ENCODE measurements around the gene CFAP68.

GRCh38 chr11:111926505-111927391 lies 47.4 kb downstream of the CFAP68 start:
- no peak for TF ChIP-seq PTBP1 (IDR thresholded peaks at IDR 0.05; ENCODE audit: low read depth, low read length, poor library complexity, severe bottlenecking)
- TF ChIP-seq SNAPC5 (CRISPR knock-in tag; IDR thresholded peaks at IDR 0.05; ENCODE audit: borderline replicate concordance): peak; percentile 29; the same call in 1 of the 2 replicates
- TF ChIP-seq ZNF558 (CRISPR knock-in tag; IDR thresholded peaks at IDR 0.05; ENCODE audit: borderline replicate concordance): 0 out of 2 replicates have a peak, but pooled peaks have one; percentile 24
- TF ChIP-seq, protein P1, sequence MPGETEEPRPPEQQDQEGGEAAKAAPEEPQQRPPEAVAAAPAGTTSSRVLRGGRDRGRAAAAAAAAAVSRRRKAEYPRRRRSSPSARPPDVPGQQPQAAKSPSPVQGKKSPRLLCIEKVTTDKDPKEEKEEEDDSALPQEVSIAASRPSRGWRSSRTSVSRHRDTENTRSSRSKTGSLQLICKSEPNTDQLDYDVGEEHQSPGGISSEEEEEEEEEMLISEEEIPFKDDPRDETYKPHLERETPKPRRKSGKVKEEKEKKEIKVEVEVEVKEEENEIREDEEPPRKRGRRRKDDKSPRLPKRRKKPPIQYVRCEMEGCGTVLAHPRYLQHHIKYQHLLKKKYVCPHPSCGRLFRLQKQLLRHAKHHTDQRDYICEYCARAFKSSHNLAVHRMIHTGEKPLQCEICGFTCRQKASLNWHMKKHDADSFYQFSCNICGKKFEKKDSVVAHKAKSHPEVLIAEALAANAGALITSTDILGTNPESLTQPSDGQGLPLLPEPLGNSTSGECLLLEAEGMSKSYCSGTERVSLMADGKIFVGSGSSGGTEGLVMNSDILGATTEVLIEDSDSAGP (CRISPR knock-in tag; IDR thresholded peaks at IDR 0.05; ENCODE audit: borderline replicate concordance): peak; percentile 36
- TF ChIP-seq, protein P2, sequence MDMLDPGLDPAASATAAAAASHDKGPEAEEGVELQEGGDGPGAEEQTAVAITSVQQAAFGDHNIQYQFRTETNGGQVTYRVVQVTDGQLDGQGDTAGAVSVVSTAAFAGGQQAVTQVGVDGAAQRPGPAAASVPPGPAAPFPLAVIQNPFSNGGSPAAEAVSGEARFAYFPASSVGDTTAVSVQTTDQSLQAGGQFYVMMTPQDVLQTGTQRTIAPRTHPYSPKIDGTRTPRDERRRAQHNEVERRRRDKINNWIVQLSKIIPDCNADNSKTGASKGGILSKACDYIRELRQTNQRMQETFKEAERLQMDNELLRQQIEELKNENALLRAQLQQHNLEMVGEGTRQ (IDR thresholded peaks at IDR 0.05; ENCODE audit: low read depth, low read length): no peak
- TF ChIP-seq, protein P2 (CRISPR knock-in tag; IDR thresholded peaks at IDR 0.05; ENCODE audit: borderline replicate concordance): no peak; the same call in 1 of the 2 replicates
- 0 out of 2 replicates have a peak, but pooled peaks have one; percentile 29 for TF ChIP-seq ZNF12 (CRISPR knock-in tag; IDR thresholded peaks at IDR 0.05)
- TF ChIP-seq, protein P3, sequence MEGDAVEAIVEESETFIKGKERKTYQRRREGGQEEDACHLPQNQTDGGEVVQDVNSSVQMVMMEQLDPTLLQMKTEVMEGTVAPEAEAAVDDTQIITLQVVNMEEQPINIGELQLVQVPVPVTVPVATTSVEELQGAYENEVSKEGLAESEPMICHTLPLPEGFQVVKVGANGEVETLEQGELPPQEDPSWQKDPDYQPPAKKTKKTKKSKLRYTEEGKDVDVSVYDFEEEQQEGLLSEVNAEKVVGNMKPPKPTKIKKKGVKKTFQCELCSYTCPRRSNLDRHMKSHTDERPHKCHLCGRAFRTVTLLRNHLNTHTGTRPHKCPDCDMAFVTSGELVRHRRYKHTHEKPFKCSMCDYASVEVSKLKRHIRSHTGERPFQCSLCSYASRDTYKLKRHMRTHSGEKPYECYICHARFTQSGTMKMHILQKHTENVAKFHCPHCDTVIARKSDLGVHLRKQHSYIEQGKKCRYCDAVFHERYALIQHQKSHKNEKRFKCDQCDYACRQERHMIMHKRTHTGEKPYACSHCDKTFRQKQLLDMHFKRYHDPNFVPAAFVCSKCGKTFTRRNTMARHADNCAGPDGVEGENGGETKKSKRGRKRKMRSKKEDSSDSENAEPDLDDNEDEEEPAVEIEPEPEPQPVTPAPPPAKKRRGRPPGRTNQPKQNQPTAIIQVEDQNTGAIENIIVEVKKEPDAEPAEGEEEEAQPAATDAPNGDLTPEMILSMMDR (CRISPR knock-in tag; IDR thresholded peaks at IDR 0.05): no peak
- TF ChIP-seq TFE3 (CRISPR knock-in tag; IDR thresholded peaks at IDR 0.05): 0 out of 2 replicates have a peak, but pooled peaks have one; percentile 37
- TF ChIP-seq TFDP1 (CRISPR knock-in tag; IDR thresholded peaks at IDR 0.05; ENCODE audit: borderline replicate concordance): peak; percentile 87
- TF ChIP-seq TARDBP (CRISPR knock-in tag; IDR thresholded peaks at IDR 0.05): peak; percentile 66; the same call in 1 of the 2 replicates
- TF ChIP-seq TGIF2 (CRISPR knock-in tag; IDR thresholded peaks at IDR 0.05): peak; percentile 25; the same call in 1 of the 2 replicates
- 0 out of 2 replicates have a peak, but pooled peaks have one; percentile 41 for TF ChIP-seq NCOA1 (CRISPR knock-in tag; IDR thresholded peaks at IDR 0.05)
